ENCODE results near the gene ZNF84. TPM values are rescaled to one million over a fixed set of nuclear protein-coding genes. Genes with fewer than 3 reads are reported as not detected.

Gene ZNF84
- polyA plus RNA-seq (ENCODE audit: insufficient read length in 4 of 4), result 10 to 100 TPM; 60.1 to 89.0 (median 75.8) TPM

GRCh38 chr12:133037207-133038005, at the start of gene ZNF84:
TSS of gene ZNF84 (plus strand) at chr12:133037509. CDS start at chr12:133041468, 3,959 bp downstream.
- peak; percentile 91 to 96 (median 94) for DNase-seq (ENCODE audit: low read depth in 4 of 4, low spot score in 2 of 4)

GRCh38 chr12:132998741-132999140, 38.6 kb upstream of the ZNF84 start:
- no peak for DNase-seq (ENCODE audit: low read depth in 4 of 4, low spot score in 2 of 4)

GRCh38 chr12:133010657-133011297, 26.5 kb upstream of the ZNF84 start:
- no peak for DNase-seq (ENCODE audit: low read depth in 4 of 4, low spot score in 2 of 4)

- no peak for DNase-seq (ENCODE audit: low read depth in 4 of 4, low spot score in 2 of 4)
Measured at GRCh38 chr12:133023566-133023965, 13.7 kb upstream of the ZNF84 start.

GRCh38 chr12:133026996-133027395, 10.3 kb upstream of the ZNF84 start:
- no peak for DNase-seq (ENCODE audit: low read depth in 4 of 4, low spot score in 2 of 4)

- DNase-seq (ENCODE audit: low read depth in 4 of 4, low spot score in 2 of 4), result no peak
Measured at GRCh38 chr12:133038118-133038709, 905 bp downstream of the ZNF84 start.

- DNase-seq (ENCODE audit: low read depth in 4 of 4, low spot score in 2 of 4), result no peak
Measured at GRCh38 chr12:133046698-133047097, 9.4 kb downstream of the ZNF84 start.

- no peak for DNase-seq (ENCODE audit: low read depth in 4 of 4, low spot score in 2 of 4)
Measured at GRCh38 chr12:133057446-133057845, 20.1 kb downstream of the ZNF84 start.

GRCh38 chr12:133058203-133059113, 21.1 kb downstream of the ZNF84 start:
- DNase-seq (ENCODE audit: low read depth in 4 of 4, low spot score in 2 of 4), result no peak

GRCh38 chr12:133061954-133062353, 24.6 kb downstream of the ZNF84 start:
- DNase-seq (ENCODE audit: low read depth in 4 of 4, low spot score in 2 of 4), result no peak

GRCh38 chr12:133063556-133063955, 26.2 kb downstream of the ZNF84 start:
- DNase-seq (ENCODE audit: low read depth in 4 of 4, low spot score in 2 of 4), result no peak

GRCh38 chr12:133073836-133074235, 36.5 kb downstream of the ZNF84 start:
- DNase-seq (ENCODE audit: low read depth in 4 of 4, low spot score in 2 of 4), result no peak

GRCh38 chr12:133080026-133080367, 42.7 kb downstream of the ZNF84 start:
- peak in 3 of 4 donors; percentile 97 to 98 (median 98) for DNase-seq (ENCODE audit: low read depth in 4 of 4, low spot score in 2 of 4)

- peak; percentile 95 to 98 (median 96) for DNase-seq (ENCODE audit: low read depth in 4 of 4, low spot score in 2 of 4)
Measured at GRCh38 chr12:133080368-133081158, 43.3 kb downstream of the ZNF84 start, which contains the start of gene ZNF140. TSS of gene ZNF140 (plus strand) at chr12:133080923. CDS start at chr12:133081321, 398 bp downstream.

- DNase-seq (ENCODE audit: low read depth in 4 of 4, low spot score in 2 of 4), result no peak
Measured at GRCh38 chr12:133081159-133081780, 44.0 kb downstream of the ZNF84 start.

- DNase-seq (ENCODE audit: low read depth in 4 of 4, low spot score in 2 of 4), result no peak
Measured at GRCh38 chr12:133083345-133083744, 46.0 kb downstream of the ZNF84 start.

GRCh38 chr12:133105620-133106019, 68.3 kb downstream of the ZNF84 start:
- DNase-seq (ENCODE audit: low read depth in 4 of 4, low spot score in 2 of 4), result no peak

- DNase-seq (ENCODE audit: low read depth in 4 of 4, low spot score in 2 of 4), result no peak
Measured at GRCh38 chr12:133106253-133106652, 68.9 kb downstream of the ZNF84 start.

- DNase-seq (ENCODE audit: low read depth in 4 of 4, low spot score in 2 of 4), result no peak
Measured at GRCh38 chr12:133107121-133107520, 69.8 kb downstream of the ZNF84 start.
